Measurements from ENCODE around the gene MIF.

MIF gene

DNA sequence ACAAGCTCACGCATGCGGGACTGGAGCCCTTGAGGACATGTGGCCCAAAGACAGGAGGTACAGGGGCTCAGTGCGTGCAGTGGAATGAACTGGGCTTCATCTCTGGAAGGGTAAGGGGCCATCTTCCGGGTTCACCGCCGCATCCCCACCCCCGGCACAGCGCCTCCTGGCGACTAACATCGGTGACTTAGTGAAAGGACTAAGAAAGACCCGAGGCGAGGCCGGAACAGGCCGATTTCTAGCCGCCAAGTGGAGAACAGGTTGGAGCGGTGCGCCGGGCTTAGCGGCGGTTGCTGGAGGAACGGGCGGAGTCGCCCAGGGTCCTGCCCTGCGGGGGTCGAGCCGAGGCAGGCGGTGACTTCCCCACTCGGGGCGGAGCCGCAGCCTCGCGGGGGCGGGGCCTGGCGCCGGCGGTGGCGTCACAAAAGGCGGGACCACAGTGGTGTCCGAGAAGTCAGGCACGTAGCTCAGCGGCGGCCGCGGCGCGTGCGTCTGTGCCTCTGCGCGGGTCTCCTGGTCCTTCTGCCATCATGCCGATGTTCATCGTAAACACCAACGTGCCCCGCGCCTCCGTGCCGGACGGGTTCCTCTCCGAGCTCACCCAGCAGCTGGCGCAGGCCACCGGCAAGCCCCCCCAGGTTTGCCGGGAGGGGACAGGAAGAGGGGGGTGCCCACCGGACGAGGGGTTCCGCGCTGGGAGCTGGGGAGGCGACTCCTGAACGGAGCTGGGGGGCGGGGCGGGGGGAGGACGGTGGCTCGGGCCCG lies at the start of gene MIF:
MIF (plus strand) TSS at position 439 of the 765 bp plus-strand sequence; CDS start at position 531, 92 bp downstream.
- TF ChIP-seq YY1 (IDR thresholded peaks at IDR 0.05; ENCODE audit: insufficient read depth, insufficient read length) (no peak), ZNF274 (IDR thresholded peaks at IDR 0.05; ENCODE audit: low read depth, low read length) (no peak), SUZ12 (IDR thresholded peaks at IDR 0.05; ENCODE audit: extremely low read depth, insufficient read depth, insufficient read length) (no peak)
- H3K4me1 ChIP-seq (ENCODE audit: insufficient read depth, insufficient read length) = peaks cover 19% of the 10 kb centered on the region
- H3K9me3 ChIP-seq (ENCODE audit: insufficient read depth, low read length) = peaks cover 27% of the 10 kb centered on the region
- peak within 1 kb of the TSS; percentile 95 for H3K9ac ChIP-seq (ENCODE audit: insufficient read length, low read depth)
- no peaks in the 10 kb centered on the region for H3K27me3 ChIP-seq (ENCODE audit: insufficient read depth, insufficient read length)
- H3K4me3 ChIP-seq (ENCODE audit: insufficient read length, low read depth) = peak within 1 kb of the TSS; percentile 88
- H3K36me3 ChIP-seq (ENCODE audit: insufficient read depth, insufficient read length, low read length) = peaks cover 26% of the 10 kb centered on the region
- peak; percentile 92 for DNase-seq (ENCODE audit: low read depth, low spot score)

DNA sequence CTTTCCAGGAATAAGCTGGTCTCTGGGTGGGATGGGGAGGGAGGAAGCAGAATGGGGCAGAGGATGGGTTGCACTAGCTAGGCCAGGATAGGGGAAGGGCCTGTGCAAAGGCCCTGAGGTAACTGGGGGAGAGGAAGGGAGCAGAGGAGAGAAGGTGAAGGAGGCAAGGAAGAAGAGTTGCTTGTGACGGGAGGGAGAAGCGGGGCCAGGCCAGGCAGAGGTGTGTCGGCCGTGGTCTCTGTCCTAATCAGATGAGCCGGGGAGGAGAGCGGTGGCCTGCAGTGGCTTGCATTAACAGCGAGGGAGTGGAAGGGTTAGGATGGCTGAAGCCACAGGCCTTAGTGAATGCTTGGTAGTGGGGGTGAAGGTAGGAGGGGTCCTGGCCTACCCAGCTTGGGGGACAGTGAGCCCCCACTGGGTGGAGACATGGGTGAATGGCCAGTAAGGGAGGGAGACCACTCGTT lies 49.4 kb upstream of the MIF start:
- Histone ChIP-seq H3K36me3 (ENCODE audit: insufficient read depth, insufficient read length, low read length) (no peaks in the 10 kb centered on the region), H3K9ac (ENCODE audit: insufficient read length, low read depth) (peak overlapping the region; percentile 4), H3K9me3 (ENCODE audit: insufficient read depth, low read length) (no peaks in the 10 kb centered on the region), H3K4me1 (ENCODE audit: insufficient read depth, insufficient read length) (peaks cover 21% of the 10 kb centered on the region), H3K4me3 (ENCODE audit: insufficient read length, low read depth) (no peak overlapping the region), H3K27me3 (ENCODE audit: insufficient read depth, insufficient read length) (peaks cover 31% of the 10 kb centered on the region)
- TF ChIP-seq ZNF274 (IDR thresholded peaks at IDR 0.05; ENCODE audit: low read depth, low read length) = no peak
- TF ChIP-seq SUZ12 (IDR thresholded peaks at IDR 0.05; ENCODE audit: extremely low read depth, insufficient read depth, insufficient read length) = no peak
- TF ChIP-seq YY1 (IDR thresholded peaks at IDR 0.05; ENCODE audit: insufficient read depth, insufficient read length) = no peak
- DNase-seq (ENCODE audit: low read depth, low spot score) = no peak

DNA sequence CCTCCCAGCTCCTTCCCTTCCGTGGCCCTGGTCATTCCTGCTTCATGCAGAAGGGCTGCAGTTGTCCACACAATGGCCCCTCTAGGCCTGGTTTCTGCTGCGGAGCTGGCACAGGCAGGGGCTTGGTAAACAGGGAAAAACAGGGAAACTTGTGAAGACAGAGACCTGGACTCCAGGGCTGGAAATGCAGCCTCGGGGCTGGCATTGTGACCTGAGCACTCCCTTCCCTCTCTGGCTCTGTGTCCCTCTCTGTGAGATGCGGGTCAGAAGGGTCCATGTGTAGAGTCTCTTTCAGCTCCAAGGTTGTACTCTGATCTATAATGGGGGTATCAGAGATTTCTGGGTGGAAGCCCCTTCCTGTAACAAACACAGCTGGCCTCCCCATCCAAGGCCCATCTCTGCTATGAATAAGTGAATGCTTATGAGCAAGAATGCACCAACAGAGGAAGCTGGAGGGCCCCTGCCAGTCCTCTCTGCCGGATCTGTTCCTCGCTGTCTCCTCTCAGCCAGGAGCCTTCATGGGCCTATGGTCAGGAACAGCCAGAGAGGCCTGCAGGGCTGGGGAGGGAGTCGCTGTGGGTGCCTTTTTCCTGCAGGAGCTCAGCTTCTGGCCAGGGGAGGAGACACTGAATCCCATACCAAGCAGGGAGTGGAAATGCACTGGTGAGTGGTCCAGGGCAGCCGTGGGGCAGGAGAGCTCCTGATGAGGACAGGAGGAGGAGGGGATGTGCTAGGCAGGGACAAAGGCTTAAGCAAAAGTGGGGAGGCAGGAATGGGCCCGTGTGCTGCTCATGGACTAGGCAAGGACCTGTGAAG lies 48.7 kb upstream of the MIF start:
- H3K36me3 ChIP-seq (ENCODE audit: insufficient read depth, insufficient read length, low read length) = no peaks in the 10 kb centered on the region
- no peak for DNase-seq (ENCODE audit: low read depth, low spot score)
- TF ChIP-seq SUZ12 (IDR thresholded peaks at IDR 0.05; ENCODE audit: extremely low read depth, insufficient read depth, insufficient read length) (no peak), YY1 (IDR thresholded peaks at IDR 0.05; ENCODE audit: insufficient read depth, insufficient read length) (no peak), ZNF274 (IDR thresholded peaks at IDR 0.05; ENCODE audit: low read depth, low read length) (no peak)
- H3K27me3 ChIP-seq (ENCODE audit: insufficient read depth, insufficient read length) = peaks cover 30% of the 10 kb centered on the region
- H3K4me3 ChIP-seq (ENCODE audit: insufficient read length, low read depth) = no peak overlapping the region
- H3K9me3 ChIP-seq (ENCODE audit: insufficient read depth, low read length) = no peaks in the 10 kb centered on the region
- peaks cover 21% of the 10 kb centered on the region for H3K4me1 ChIP-seq (ENCODE audit: insufficient read depth, insufficient read length)
- no peak overlapping the region for H3K9ac ChIP-seq (ENCODE audit: insufficient read length, low read depth)

DNA sequence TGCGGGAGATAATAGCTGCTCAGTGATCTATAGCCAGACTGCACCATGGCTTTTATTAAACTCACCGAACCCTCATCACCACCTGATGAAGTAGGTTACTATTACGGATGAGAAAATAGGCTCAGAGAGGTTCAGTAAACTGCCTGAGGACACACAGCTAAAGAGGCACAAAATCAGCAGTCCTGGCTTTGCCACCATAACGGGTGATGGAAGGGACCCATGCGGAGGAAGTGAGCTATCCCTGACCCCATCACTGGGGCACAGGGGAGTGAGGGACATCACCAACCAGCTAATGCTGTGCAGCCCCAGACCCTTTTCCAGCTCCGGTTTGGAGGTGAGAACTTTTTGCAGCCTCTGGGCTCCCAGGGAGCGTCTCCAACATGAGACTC lies 48.1 kb upstream of the MIF start:
- H3K4me1 ChIP-seq (ENCODE audit: insufficient read depth, insufficient read length) = peaks cover 21% of the 10 kb centered on the region
- TF ChIP-seq ZNF274 (IDR thresholded peaks at IDR 0.05; ENCODE audit: low read depth, low read length) (no peak), SUZ12 (IDR thresholded peaks at IDR 0.05; ENCODE audit: extremely low read depth, insufficient read depth, insufficient read length) (no peak), YY1 (IDR thresholded peaks at IDR 0.05; ENCODE audit: insufficient read depth, insufficient read length) (no peak)
- no peak overlapping the region for H3K9ac ChIP-seq (ENCODE audit: insufficient read length, low read depth)
- no peaks in the 10 kb centered on the region for H3K36me3 ChIP-seq (ENCODE audit: insufficient read depth, insufficient read length, low read length)
- DNase-seq (ENCODE audit: low read depth, low spot score) = no peak
- H3K4me3 ChIP-seq (ENCODE audit: insufficient read length, low read depth) = no peak overlapping the region
- H3K9me3 ChIP-seq (ENCODE audit: insufficient read depth, low read length) = no peaks in the 10 kb centered on the region
- H3K27me3 ChIP-seq (ENCODE audit: insufficient read depth, insufficient read length) = peaks cover 30% of the 10 kb centered on the region

DNA sequence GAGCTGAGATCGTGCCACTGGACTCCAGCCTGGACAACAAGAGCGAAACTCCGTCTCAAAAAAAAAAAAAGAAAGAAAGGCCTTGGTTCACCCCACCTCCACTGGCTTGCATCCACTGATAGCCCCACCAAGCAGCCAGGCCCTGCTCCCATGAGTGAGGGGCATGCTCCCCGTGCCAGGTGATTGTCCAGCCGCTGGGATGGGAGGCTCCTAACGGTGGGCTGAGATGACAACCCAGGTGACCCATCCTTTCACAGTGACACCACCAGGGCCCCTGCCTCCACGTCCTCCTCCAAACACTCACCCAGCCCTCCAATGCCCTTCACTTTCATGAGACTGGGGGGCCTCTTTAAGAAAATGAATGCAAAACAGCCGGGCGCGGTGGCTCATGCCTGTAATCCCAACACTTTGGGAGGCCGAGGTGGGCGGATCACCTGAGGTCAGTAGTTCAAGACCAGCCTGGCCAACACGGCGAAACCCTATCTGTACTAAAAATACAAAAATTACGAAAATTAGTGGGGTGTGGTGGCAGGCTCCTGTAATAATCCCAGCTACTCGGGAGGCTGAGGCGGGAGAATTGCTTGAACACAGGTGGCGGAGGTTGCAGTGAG lies 46.8 kb upstream of the MIF start:
- no peaks in the 10 kb centered on the region for H3K36me3 ChIP-seq (ENCODE audit: insufficient read depth, insufficient read length, low read length)
- H3K4me3 ChIP-seq (ENCODE audit: insufficient read length, low read depth) = no peak overlapping the region
- peaks cover 20% of the 10 kb centered on the region for H3K27me3 ChIP-seq (ENCODE audit: insufficient read depth, insufficient read length)
- H3K9ac ChIP-seq (ENCODE audit: insufficient read length, low read depth) = no peak overlapping the region
- TF ChIP-seq YY1 (IDR thresholded peaks at IDR 0.05; ENCODE audit: insufficient read depth, insufficient read length) (no peak), SUZ12 (IDR thresholded peaks at IDR 0.05; ENCODE audit: extremely low read depth, insufficient read depth, insufficient read length) (no peak), ZNF274 (IDR thresholded peaks at IDR 0.05; ENCODE audit: low read depth, low read length) (no peak)
- H3K4me1 ChIP-seq (ENCODE audit: insufficient read depth, insufficient read length) = peaks cover 18% of the 10 kb centered on the region
- no peak for DNase-seq (ENCODE audit: low read depth, low spot score)
- H3K9me3 ChIP-seq (ENCODE audit: insufficient read depth, low read length) = no peaks in the 10 kb centered on the region

DNA sequence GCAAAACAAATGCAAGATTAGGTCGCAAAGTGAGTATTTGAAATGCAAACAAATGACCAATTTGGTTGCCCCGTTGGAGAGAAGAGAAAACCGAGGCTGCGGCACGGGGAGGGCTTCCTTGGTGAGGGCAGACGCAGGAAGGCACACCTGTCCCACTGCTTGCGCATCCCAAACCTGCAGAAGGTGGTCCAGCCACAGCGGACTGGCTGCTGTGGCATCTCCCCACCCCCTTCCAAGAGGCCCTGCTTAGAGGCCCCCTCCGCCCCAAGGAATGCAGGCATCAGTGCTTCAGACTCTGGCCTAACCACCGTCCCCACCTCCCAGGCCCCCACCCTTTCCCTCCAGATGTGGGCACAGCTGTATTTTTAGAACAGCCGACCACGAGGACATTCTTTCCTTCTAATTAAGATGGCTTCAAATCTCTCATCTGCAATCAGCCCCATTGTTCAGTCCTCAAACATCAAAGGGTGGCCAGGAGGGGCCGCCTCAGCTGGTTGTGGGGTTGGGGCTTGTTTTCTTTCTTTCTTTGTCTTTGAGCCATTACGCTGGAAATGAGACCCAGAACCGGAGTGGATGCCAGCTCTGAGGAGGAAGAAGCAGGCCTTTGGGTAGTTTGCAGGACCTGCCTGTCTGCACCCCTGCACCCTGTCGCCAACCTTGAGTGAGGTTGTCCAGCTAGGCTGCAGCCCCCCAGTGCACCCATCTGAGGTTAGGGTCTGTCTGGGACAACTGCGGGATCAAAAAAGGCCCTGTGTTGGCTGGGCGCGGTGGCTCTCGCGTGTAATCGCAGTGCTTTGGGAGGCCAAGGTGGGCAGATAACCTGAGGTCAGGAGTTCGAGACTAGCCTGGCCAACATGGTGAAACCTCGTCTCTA lies 46.0 kb upstream of the MIF start:
- H3K27me3 ChIP-seq (ENCODE audit: insufficient read depth, insufficient read length) = peaks cover 15% of the 10 kb centered on the region
- H3K9ac ChIP-seq (ENCODE audit: insufficient read length, low read depth) = no peak overlapping the region
- H3K4me3 ChIP-seq (ENCODE audit: insufficient read length, low read depth) = no peak overlapping the region
- H3K9me3 ChIP-seq (ENCODE audit: insufficient read depth, low read length) = no peaks in the 10 kb centered on the region
- TF ChIP-seq YY1 (IDR thresholded peaks at IDR 0.05; ENCODE audit: insufficient read depth, insufficient read length) = no peak
- no peak for TF ChIP-seq SUZ12 (IDR thresholded peaks at IDR 0.05; ENCODE audit: extremely low read depth, insufficient read depth, insufficient read length)
- no peak for TF ChIP-seq ZNF274 (IDR thresholded peaks at IDR 0.05; ENCODE audit: low read depth, low read length)
- DNase-seq (ENCODE audit: low read depth, low spot score) = no peak
- no peaks in the 10 kb centered on the region for H3K36me3 ChIP-seq (ENCODE audit: insufficient read depth, insufficient read length, low read length)
- peaks cover 15% of the 10 kb centered on the region for H3K4me1 ChIP-seq (ENCODE audit: insufficient read depth, insufficient read length)

All from NT2/D1 (cell line).